Adrenal gland (tissue), 12 donors: Measurements from ENCODE around the gene POC1A. TPM values are rescaled to one million over a fixed set of nuclear protein-coding genes. Genes with fewer than 3 reads are reported as not detected.

Experiments
- DNase-seq, 7 donors: peaks; one replicate each; pipeline ENCODE4 v3.0.0-alpha.2; 2019 to 2020
- H3K27ac ChIP-seq, 5 donors: fragments of 200-600 bp; sonication (generic) in 4 of 5; 1 replicate in 3 of 5; 2 replicates in 2 of 5; pipeline versions ENCODE4 v1.5.1 to v1.8.0; 2016 to 2020; ENCODE audit warnings: mild to moderate bottlenecking in 1 of 5
- H3K27me3 ChIP-seq: fragments of 200-600 bp; 2 replicates; pipeline ENCODE4 v1.8.0; 2021
- H3K36me3 ChIP-seq, 2 donors: fragments of 200-600 bp; replicated peaks in 1 of 2; 1 replicate in 1 of 2; 2 replicates in 1 of 2; pipeline versions ENCODE4 v1.5.1 to v1.8.0; 2018 to 2022
- H3K4me1 ChIP-seq, 2 donors: fragments of 200-600 bp; replicated peaks in 1 of 2; 1 replicate in 1 of 2; 2 replicates in 1 of 2; pipeline versions ENCODE4 v1.5.1 to v1.8.0; 2018 to 2021
- H3K4me3 ChIP-seq, 4 donors: fragments of 200-600 bp; sonication (generic) in 3 of 4; one replicate each; pipeline ENCODE4 v1.5.1; 2016 to 2018
- H3K9me3 ChIP-seq, 3 donors: fragments of 200-600 bp; sonication (generic) in 1 of 3; replicated peaks in 1 of 3; 1 replicate in 2 of 3; 2 replicates in 1 of 3; pipeline versions ENCODE4 v1.5.1 to v1.8.0; 2016 to 2021
- POLR2A ChIP-seq, 2 donors: fragments of 450-650 bp; IDR thresholded peaks; one replicate each; pipeline ENCODE4 v1.6.1; 2017; ENCODE audit warnings: antibody characterized with exemption in 2 of 2, mild to moderate bottlenecking in 2 of 2, moderate library complexity in 1 of 2
- WGBS, 4 donors: extraction: QIAGEN DNeasy Blood & Tissue Kit in 2 of 4; methylation state at CpG; one replicate each; pipeline versions ENCODE4 v1.1.5 to v1.1.7; 2013 to 2017; 5-methylcytosine and 5-hydroxymethylcytosine counted together
- intact Hi-C, 2 donors: fragments of 100-400 bp; cut with DNase I; formaldehyde crosslinking; loops; one replicate each; pipeline versions ENCODE4 v1.14.1 to v1.15.0; 2022 to 2023
- polyA plus RNA-seq, 3 donors: library from polyadenylated mRNA; stranded (reverse); fragments of 200-250 nt in 2 of 3; fragments of 350-450 nt in 1 of 3; fragmentation: Illumina TruSeq in 1 of 3; extraction: RNeasy Lipid Tissue Mini Kit (QIAGEN cat#74804) in 1 of 3; gene quantifications; one replicate each; pipeline ENCODE4 v1.2.3, GENCODE V29; 2013 to 2014
- total RNA-seq, 9 donors: library from RNA; depleted of rRNA in 4 of 9; stranded (reverse); fragments of >200 nt in 4 of 9; fragments of 120-200 nt in 1 of 9; fragmentation: NEBNext Ultra II Directional in 1 of 9; extraction: Animal tissue kit (Norgen Biotek cat#: 25700) in 1 of 9; gene quantifications; one replicate each; pipeline versions ENCODE4 v1.1.0 to v1.2.4, GENCODE V29; 2013 to 2023
- TF ChIP-seq, protein P1 (sequence below), 6 experiments: fragments of 450-650 bp in 4 of 6; fragments of 200-600 bp in 2 of 6; sonication (generic) in 1 of 6; IDR thresholded peaks; 1 replicate in 5 of 6; 2 replicates in 1 of 6; pipeline versions ENCODE4 v1.5.1 to v1.8.0; 2016 to 2021; ENCODE audit warnings: antibody characterized with exemption in 6 of 6, mild to moderate bottlenecking in 2 of 6, moderate library complexity in 1 of 6
- donor health status: healthy with polysubstance abuse.
- donor health status: Bipolar disorder and iron deficiency.
- donor health status: DM: yes; HTN: yes; CAD: no.
- donor health status: DM: no; HTN: no; CAD: no.
- donor health status: DM: no; HTN: no; CAD: no.
- donor health status: DM: yes; HTN: yes; CAD: no.

POC1A gene
- total and polyA plus RNA-seq, 12 donors, result 2.0 to 8.4 (median 5.5) TPM

DNA sequence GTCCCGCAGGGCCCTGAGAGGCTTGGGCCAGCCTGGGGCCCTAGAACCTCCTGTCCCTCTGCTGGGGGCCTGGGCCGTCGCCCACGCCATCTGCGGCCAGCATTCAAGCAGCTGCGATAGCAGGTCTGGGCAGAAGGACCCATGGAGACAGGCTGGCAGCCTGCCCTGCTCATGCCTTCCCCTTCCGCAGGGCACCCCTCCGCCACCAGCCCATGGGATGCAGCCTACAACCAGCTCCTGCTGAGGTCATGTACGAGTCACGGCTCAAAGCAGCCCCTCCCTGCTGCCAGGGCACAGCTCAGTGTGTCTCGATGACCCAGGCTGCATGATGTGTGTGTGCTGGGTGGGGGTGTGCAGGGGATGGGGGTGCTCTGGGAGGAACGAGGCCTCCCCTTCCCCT, 125.7 kb downstream of the POC1A start:
- 55 to 85% (median 63%) methylated on average over 4 to 12 of the region's 12 CpGs for WGBS, 4 donors
- peak overlapping the region in 4 of 5 donors; percentile 1 to 86 (median 59) for H3K27ac ChIP-seq
- intact Hi-C loops, result no loop called here
- H3K27me3 ChIP-seq, result no peaks in the 10 kb centered on the region
- DNase-seq, result peak in 6 of 7 donors; percentile 63 to 78 (median 70)
- TF ChIP-seq, protein P1, sequence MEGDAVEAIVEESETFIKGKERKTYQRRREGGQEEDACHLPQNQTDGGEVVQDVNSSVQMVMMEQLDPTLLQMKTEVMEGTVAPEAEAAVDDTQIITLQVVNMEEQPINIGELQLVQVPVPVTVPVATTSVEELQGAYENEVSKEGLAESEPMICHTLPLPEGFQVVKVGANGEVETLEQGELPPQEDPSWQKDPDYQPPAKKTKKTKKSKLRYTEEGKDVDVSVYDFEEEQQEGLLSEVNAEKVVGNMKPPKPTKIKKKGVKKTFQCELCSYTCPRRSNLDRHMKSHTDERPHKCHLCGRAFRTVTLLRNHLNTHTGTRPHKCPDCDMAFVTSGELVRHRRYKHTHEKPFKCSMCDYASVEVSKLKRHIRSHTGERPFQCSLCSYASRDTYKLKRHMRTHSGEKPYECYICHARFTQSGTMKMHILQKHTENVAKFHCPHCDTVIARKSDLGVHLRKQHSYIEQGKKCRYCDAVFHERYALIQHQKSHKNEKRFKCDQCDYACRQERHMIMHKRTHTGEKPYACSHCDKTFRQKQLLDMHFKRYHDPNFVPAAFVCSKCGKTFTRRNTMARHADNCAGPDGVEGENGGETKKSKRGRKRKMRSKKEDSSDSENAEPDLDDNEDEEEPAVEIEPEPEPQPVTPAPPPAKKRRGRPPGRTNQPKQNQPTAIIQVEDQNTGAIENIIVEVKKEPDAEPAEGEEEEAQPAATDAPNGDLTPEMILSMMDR (IDR thresholded peaks at IDR 0.05), result no peak
- no peak for TF ChIP-seq POLR2A (IDR thresholded peaks at IDR 0.05)
- H3K9me3 ChIP-seq, result no peaks in the 10 kb centered on the region
- no peak overlapping the region for H3K4me3 ChIP-seq
- H3K4me1 ChIP-seq, result peaks cover under 1 to 40% of the 10 kb centered on the region in 2 donors
- no peaks in the 10 kb centered on the region for H3K36me3 ChIP-seq

DNA sequence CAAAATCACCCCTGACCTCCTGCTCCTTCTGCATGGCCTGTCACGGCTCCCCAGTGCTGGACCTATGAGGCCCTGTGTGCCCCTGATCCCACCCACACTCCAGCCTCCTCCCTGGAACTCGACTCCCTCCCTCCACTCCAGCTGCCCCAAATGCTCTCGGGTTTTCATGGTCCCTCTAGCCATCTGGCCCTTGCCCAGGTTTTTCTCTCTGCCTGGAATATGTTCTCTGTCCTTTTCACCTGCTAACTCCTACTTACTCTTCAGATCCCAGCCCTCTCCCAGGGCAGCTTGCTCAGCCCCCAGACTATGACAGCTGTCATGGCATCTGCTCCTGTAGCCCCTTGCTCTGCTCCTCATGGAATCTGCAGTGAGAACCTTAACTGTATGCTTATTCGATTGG, 128.2 kb downstream of the POC1A start:
- 60 to 73% (median 67%) methylated on average over 4 of the region's 4 CpGs for WGBS, 4 donors
- DNase-seq, result peak in 1 of 7 donors; percentile 53
- Histone ChIP-seq H3K36me3 (no peaks in the 10 kb centered on the region), H3K27ac (peak overlapping the region in 2 of 5 donors; percentile 46 to 71), H3K9me3 (no peaks in the 10 kb centered on the region), H3K4me3 (no peak overlapping the region), H3K4me1 (peaks cover 17 to 60% of the 10 kb centered on the region in 2 donors), H3K27me3 (no peaks in the 10 kb centered on the region)
- intact Hi-C loops, result no loop called here
- TF ChIP-seq, protein P1 (IDR thresholded peaks at IDR 0.05), result no peak
- TF ChIP-seq POLR2A (IDR thresholded peaks at IDR 0.05), result no peak

DNA sequence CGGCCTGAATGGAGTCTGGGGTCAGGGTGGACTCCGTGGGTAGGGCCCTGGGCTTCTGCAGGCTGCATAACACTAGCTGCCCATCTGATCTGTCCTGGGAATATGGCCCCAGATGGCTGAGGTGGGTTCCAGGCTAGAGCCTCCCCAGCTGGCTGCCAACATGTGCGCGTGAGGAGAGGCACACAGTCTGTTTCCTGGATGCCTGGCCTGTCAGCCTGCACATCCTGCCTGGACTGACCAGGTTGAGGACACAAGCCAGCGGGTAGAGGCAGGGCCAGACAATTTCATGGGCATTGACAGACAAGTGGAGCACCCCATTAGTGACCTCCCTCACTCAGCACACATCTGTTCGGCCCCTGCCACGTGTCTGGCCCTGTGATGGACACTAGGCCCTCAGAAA, 128.8 kb downstream of the POC1A start:
- peaks cover 17 to 65% of the 10 kb centered on the region in 2 donors for H3K4me1 ChIP-seq
- H3K36me3 ChIP-seq, result no peaks in the 10 kb centered on the region
- intact Hi-C loops, result no loop called here
- peak overlapping the region in 2 of 5 donors; percentile 46 to 71 for H3K27ac ChIP-seq
- WGBS, 4 donors, result 76 to 100% (median 81%) methylated on average over 1 to 7 of the region's 7 CpGs
- no peak overlapping the region for H3K4me3 ChIP-seq
- peak in 3 of 7 donors; percentile 35 to 71 (median 38) for DNase-seq
- H3K27me3 ChIP-seq, result no peaks in the 10 kb centered on the region
- no peaks in the 10 kb centered on the region for H3K9me3 ChIP-seq
- no peak for TF ChIP-seq POLR2A (IDR thresholded peaks at IDR 0.05)
- TF ChIP-seq, protein P1 (IDR thresholded peaks at IDR 0.05), result no peak

Other genes starting within 250 kb of the POC1A start
- 10 to 100 TPM; 13.4 to 39.8 (median 19.3) TPM for gene RRP9, start 212.5 kb downstream of the POC1A start, total RNA-seq
- gene RRP9, start 212.5 kb downstream of the POC1A start, polyA plus RNA-seq, result 10 to 100 TPM; 25.1 to 37.1 (median 32.7) TPM
- 10 to 100 TPM in 8 of 9 donors, 1 to 10 TPM in 1; 7.8 to 94.1 (median 72.4) TPM for gene PARP3, start 212.1 kb downstream of the POC1A start, total RNA-seq
- 10 to 100 TPM; 36.1 to 57.4 (median 56.3) TPM for gene PARP3, start 212.1 kb downstream of the POC1A start, polyA plus RNA-seq
- under 1 TPM in 7 of 9 donors, not detected in 2; 0.17 to 0.83 (median 0.38) TPM for gene GPR62, start 199.0 kb downstream of the POC1A start, total RNA-seq
- under 1 TPM; 0.13 to 0.40 (median 0.24) TPM for gene GPR62, start 199.0 kb downstream of the POC1A start, polyA plus RNA-seq
- gene PCBP4, start 187.0 kb downstream of the POC1A start, total RNA-seq, result 10 to 100 TPM; 15.7 to 41.3 (median 35.6) TPM
- gene PCBP4, start 187.0 kb downstream of the POC1A start, polyA plus RNA-seq, result 100 to 1,000 TPM in 1 of 3 donors, 10 to 100 TPM in 2; 10.7 to 234 (median 87.3) TPM
- 100 to 1,000 TPM in 6 of 9 donors, 10 to 100 TPM in 3; 40.0 to 177 (median 118) TPM for gene ABHD14B, start 180.4 kb downstream of the POC1A start, total RNA-seq
- 100 to 1,000 TPM in 2 of 3 donors, 10 to 100 TPM in 1; 91.8 to 175 (median 152) TPM for gene ABHD14B, start 180.4 kb downstream of the POC1A start, polyA plus RNA-seq
- gene ABHD14A, start 179.4 kb downstream of the POC1A start, total RNA-seq, result 100 to 1,000 TPM in 3 of 9 donors, 10 to 100 TPM in 6; 29.3 to 162 (median 68.0) TPM
- gene ABHD14A, start 179.4 kb downstream of the POC1A start, polyA plus RNA-seq, result 100 to 1,000 TPM in 2 of 3 donors, 10 to 100 TPM in 1; 30.2 to 140 (median 112) TPM
- 100 to 1,000 TPM in 2 of 9 donors, 10 to 100 TPM in 7; 50.7 to 122 (median 78.1) TPM for gene ACY1, start 170.9 kb downstream of the POC1A start, total RNA-seq
- gene ACY1, start 170.9 kb downstream of the POC1A start, polyA plus RNA-seq, result 10 to 100 TPM; 37.3 to 92.4 (median 49.1) TPM
- 1,000 to 10,000 TPM; 1,018 to 1,982 (median 1,344) TPM for gene RPL29, start 158.5 kb downstream of the POC1A start, total RNA-seq
- gene RPL29, start 158.5 kb downstream of the POC1A start, polyA plus RNA-seq, result 1,000 to 10,000 TPM in 2 of 3 donors, 100 to 1,000 TPM in 1; 947 to 3,421 (median 2,326) TPM
- gene DUSP7, start 97.9 kb downstream of the POC1A start, total RNA-seq, result 10 to 100 TPM in 8 of 9 donors, 1 to 10 TPM in 1; 5.5 to 35.0 (median 16.4) TPM
- gene DUSP7, start 97.9 kb downstream of the POC1A start, polyA plus RNA-seq, result 10 to 100 TPM in 1 of 3 donors, 1 to 10 TPM in 2; 5.7 to 10.0 (median 7.7) TPM
- 1,000 to 10,000 TPM in 1 of 9 donors, 100 to 1,000 TPM in 8; 233 to 3,700 (median 664) TPM for gene ALAS1, start 43.7 kb upstream of the POC1A start, total RNA-seq
- gene ALAS1, start 43.7 kb upstream of the POC1A start, polyA plus RNA-seq, result 100 to 1,000 TPM in 2 of 3 donors, 10 to 100 TPM in 1; 64.9 to 849 (median 387) TPM
- gene TLR9, start 71.2 kb upstream of the POC1A start, total RNA-seq, result under 1 TPM in 5 of 9 donors, not detected in 4; under 0.01 to 0.61 (median 0.13) TPM
- gene TLR9, start 71.2 kb upstream of the POC1A start, polyA plus RNA-seq, result under 1 TPM in 2 of 3 donors, not detected in 1; 0.34 to 0.56 TPM
- 10 to 100 TPM; 31.7 to 95.6 (median 55.2) TPM for gene TWF2, start 84.7 kb upstream of the POC1A start, total RNA-seq
- gene TWF2, start 84.7 kb upstream of the POC1A start, polyA plus RNA-seq, result 10 to 100 TPM; 13.6 to 28.2 (median 26.1) TPM
- 10 to 100 TPM in 8 of 9 donors, 1 to 10 TPM in 1; 3.2 to 28.0 (median 20.4) TPM for gene PPM1M, start 91.3 kb upstream of the POC1A start, total RNA-seq
- 10 to 100 TPM in 2 of 3 donors, 1 to 10 TPM in 1; 9.1 to 29.8 (median 23.1) TPM for gene PPM1M, start 91.3 kb upstream of the POC1A start, polyA plus RNA-seq
- gene WDR82, start 124.2 kb upstream of the POC1A start, total RNA-seq, result 10 to 100 TPM; 44.6 to 84.0 (median 54.8) TPM
- 10 to 100 TPM; 23.8 to 74.2 (median 24.6) TPM for gene WDR82, start 124.2 kb upstream of the POC1A start, polyA plus RNA-seq
- gene GLYCTK, start 133.4 kb upstream of the POC1A start, total RNA-seq, result 10 to 100 TPM in 6 of 9 donors, 1 to 10 TPM in 3; 8.1 to 17.9 (median 13.7) TPM
- 10 to 100 TPM in 2 of 3 donors, 1 to 10 TPM in 1; 4.9 to 31.7 (median 18.0) TPM for gene GLYCTK, start 133.4 kb upstream of the POC1A start, polyA plus RNA-seq
- 10 to 100 TPM in 4 of 9 donors, 1 to 10 TPM in 5; 3.8 to 14.0 (median 7.6) TPM for gene DNAH1, start 161.9 kb upstream of the POC1A start, total RNA-seq
- gene DNAH1, start 161.9 kb upstream of the POC1A start, polyA plus RNA-seq, result 10 to 100 TPM in 2 of 3 donors, 1 to 10 TPM in 1; 2.1 to 24.4 (median 16.6) TPM